NT2/D1 (cell line): ENCODE measurements around the gene NAB1.

Source experiments
- DNase-seq: peaks from one replicate; pipeline ENCODE4 v3.0.0-alpha.2; 2011; ENCODE audit warnings: low read depth, low spot score
- H3K27me3 ChIP-seq: 2 replicates; pipeline ENCODE4 v1.6.0; 2011; ENCODE audit warnings: mild to moderate bottlenecking; ENCODE audit not compliant: insufficient read length, insufficient read depth
- H3K36me3 ChIP-seq: 2 replicates; pipeline ENCODE4 v1.6.1; 2011; ENCODE audit warnings: mild to moderate bottlenecking, low read length, mixed read lengths; ENCODE audit not compliant: insufficient read depth, insufficient read length
- H3K4me1 ChIP-seq: 2 replicates; pipeline ENCODE4 v1.5.1; 2011; ENCODE audit not compliant: insufficient read depth, insufficient read length
- H3K4me3 ChIP-seq: 2 replicates; pipeline ENCODE4 v1.5.1; 2011; ENCODE audit warnings: low read depth; ENCODE audit not compliant: insufficient read length
- H3K9ac ChIP-seq: 2 replicates; pipeline ENCODE4 v1.6.0; 2011; ENCODE audit warnings: low read depth; ENCODE audit not compliant: insufficient read length
- H3K9me3 ChIP-seq: 2 replicates; pipeline ENCODE4 v1.5.1; 2011; ENCODE audit warnings: mild to moderate bottlenecking, low read length; ENCODE audit not compliant: insufficient read depth
- SUZ12 ChIP-seq: IDR thresholded peaks from 2 replicates; pipeline ENCODE4 v1.6.1; 2011; ENCODE audit not compliant: insufficient read length, insufficient read depth; ENCODE audit errors: extremely low read depth
- YY1 ChIP-seq: IDR thresholded peaks from 2 replicates; pipeline ENCODE4 v1.6.1; 2011; ENCODE audit not compliant: insufficient read length, insufficient read depth
- ZNF274 ChIP-seq: IDR thresholded peaks from 2 replicates; pipeline ENCODE4 v1.6.1; 2011; ENCODE audit warnings: mild to moderate bottlenecking, low read depth, low read length

Gene NAB1

DNA sequence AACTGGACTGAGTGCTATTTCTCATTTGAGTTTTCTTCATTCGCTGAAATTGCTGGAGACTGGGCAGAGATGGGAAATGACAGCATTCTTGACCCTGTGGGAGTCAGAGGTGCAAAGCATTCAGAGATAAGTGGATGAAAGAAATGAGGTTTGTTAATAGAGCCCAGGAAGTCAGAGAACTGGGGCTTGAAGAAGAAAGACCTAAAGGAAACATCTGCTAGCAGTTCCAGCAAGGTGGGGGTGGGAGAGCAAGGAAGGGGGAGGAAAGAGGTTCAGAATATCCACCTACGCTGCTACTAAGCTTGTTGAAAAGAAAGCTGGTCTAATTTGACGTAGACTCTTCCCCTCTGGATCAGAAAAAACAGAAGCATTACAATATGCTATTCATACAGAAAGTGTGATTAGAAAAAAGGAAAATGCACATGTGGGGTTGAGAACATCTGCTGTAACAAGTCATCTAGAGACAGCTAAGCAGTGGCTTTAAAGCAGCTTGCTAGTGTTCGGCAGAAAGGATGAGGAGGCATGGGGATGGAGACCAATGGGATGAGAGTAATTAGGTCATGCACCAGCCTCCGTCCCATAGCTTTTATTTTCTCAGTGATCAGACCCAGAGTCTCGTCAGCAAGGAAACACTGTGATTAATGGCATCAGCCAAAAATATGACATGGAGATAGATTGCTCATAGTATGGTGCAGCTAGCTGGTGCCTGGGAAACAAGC, 29.7 kb downstream of the NAB1 start:
- no peak overlapping the region for H3K9ac ChIP-seq
- TF ChIP-seq SUZ12, result no peak
- TF ChIP-seq YY1, result no peak
- TF ChIP-seq ZNF274, result no peak

DNA sequence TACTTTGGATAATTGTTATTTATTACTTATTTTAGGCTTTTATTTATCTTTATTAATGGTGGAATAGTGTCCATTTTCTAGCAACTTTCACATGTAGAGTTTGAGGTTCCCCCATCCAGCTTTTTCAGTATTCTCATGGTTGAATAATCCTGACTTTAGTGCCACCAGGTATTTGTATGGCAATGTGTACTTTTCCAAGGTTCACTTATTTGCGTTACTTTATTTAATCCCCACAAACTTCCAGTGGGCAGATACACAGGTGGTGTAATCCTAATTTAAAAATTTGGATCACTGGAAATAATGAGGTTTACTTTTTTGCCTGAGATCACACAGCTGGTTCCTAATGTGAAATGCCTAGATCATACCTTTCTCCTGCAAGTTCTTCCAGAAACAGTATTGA, 30.5 kb downstream of the NAB1 start:
- Histone ChIP-seq H3K36me3 (peaks cover 2% of the 10 kb centered on the region), H3K9me3 (no peaks in the 10 kb centered on the region), H3K4me3 (no peak overlapping the region), H3K4me1 (peaks cover 6% of the 10 kb centered on the region), H3K9ac (no peak overlapping the region), H3K27me3 (no peaks in the 10 kb centered on the region)
- DNase-seq, result no peak
- no peak for TF ChIP-seq ZNF274
- no peak for TF ChIP-seq SUZ12
- TF ChIP-seq YY1, result no peak

More for the DNA sequence above, 29.7 kb downstream of the NAB1 start:
- no peak for DNase-seq
- Histone ChIP-seq H3K4me1 (peaks cover 6% of the 10 kb centered on the region), H3K9me3 (no peaks in the 10 kb centered on the region), H3K36me3 (peaks cover 6% of the 10 kb centered on the region), H3K27me3 (no peaks in the 10 kb centered on the region), H3K4me3 (no peak overlapping the region)

DNA sequence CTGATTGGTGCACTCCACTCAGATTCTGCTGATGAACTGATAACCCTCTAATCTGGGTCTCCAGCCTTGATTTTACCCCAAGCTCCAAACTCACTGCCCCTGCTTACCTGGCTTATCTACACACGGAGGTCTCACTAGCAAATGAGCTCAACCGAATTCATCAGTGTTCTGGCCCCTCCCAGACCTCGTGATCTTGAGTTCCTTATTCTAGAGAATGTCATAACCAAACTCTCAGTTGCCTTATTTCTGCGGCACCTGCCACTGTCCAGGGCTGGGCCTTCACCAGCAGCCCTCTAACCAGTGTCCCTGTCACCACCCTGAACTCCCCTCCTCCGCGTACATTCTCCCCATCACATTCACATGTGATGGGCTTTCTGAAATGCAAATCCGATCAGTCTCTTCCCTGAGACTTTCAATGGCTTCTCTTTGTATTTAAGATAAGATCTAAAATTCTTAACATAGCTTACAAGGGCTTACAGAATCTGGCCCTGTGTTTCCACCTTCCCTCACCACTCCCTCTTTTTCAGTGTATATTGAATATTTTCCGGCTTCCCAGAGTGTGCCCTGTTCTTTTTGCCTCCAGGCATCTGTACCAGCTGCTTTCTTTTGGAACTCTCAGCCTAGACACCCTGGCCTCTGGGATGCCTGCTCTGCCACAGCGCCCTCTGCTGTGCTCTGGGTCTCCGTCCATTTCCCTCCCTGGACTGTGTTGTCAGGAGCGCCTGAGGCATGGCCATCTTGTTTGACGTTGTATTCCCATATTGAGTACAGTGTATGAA, 31.1 kb downstream of the NAB1 start:
- Histone ChIP-seq H3K9me3 (no peaks in the 10 kb centered on the region), H3K27me3 (no peaks in the 10 kb centered on the region), H3K4me1 (peaks cover 6% of the 10 kb centered on the region), H3K36me3 (peaks cover under 1% of the 10 kb centered on the region), H3K4me3 (no peak overlapping the region), H3K9ac (no peak overlapping the region)
- peak; percentile 92 for DNase-seq
- peak; percentile 60 for TF ChIP-seq YY1
- no peak for TF ChIP-seq ZNF274
- no peak for TF ChIP-seq SUZ12

DNA sequence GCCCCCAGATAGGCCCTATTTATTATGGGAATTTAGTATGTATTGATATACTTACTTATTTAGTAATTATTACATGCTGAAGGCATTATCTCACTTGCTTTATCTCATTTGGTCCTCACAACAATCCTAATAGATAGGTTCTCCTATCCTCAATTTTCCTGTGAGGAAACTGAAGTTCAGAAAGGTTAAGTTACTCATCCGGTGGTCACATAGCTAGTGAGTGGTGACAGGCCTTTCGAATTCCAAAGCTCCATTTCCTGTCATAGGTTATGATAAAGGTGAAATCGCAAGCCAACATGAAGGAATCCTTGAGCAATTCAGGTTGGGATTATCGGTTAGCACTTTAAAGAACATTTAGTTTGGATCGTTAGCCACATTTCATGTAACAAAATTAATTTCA, 33.3 kb downstream of the NAB1 start:
- Histone ChIP-seq H3K9ac (no peak overlapping the region), H3K36me3 (peaks cover 11% of the 10 kb centered on the region), H3K4me3 (no peak overlapping the region), H3K27me3 (no peaks in the 10 kb centered on the region), H3K4me1 (peaks cover 6% of the 10 kb centered on the region), H3K9me3 (no peaks in the 10 kb centered on the region)
- DNase-seq, result no peak
- TF ChIP-seq SUZ12, result no peak
- no peak for TF ChIP-seq YY1
- TF ChIP-seq ZNF274, result no peak

DNA sequence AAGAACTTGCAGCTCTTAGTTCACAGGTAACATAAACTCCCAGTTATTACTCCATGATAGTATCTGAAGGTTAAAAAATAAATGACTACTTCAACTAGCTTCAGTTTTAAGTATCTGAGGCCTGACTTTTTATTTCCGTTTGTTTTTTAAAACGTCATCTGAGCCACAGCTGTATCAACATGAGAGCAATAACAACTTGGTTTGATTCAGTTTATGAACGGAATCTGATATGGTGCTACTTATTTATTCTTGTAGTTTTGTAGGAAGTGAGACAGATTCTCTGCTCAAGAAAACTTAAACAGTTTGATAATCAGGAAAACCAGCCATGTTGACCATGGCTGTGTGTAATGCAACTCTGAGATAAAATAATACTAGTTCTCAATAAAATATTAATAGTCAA, 34.9 kb downstream of the NAB1 start:
- no peaks in the 10 kb centered on the region for H3K27me3 ChIP-seq
- no peaks in the 10 kb centered on the region for H3K9me3 ChIP-seq
- H3K4me1 ChIP-seq, result peaks cover 4% of the 10 kb centered on the region
- no peak overlapping the region for H3K9ac ChIP-seq
- peaks cover 18% of the 10 kb centered on the region for H3K36me3 ChIP-seq
- no peak for DNase-seq
- no peak overlapping the region for H3K4me3 ChIP-seq
- TF ChIP-seq YY1 (no peak), ZNF274 (no peak), SUZ12 (no peak)

DNA sequence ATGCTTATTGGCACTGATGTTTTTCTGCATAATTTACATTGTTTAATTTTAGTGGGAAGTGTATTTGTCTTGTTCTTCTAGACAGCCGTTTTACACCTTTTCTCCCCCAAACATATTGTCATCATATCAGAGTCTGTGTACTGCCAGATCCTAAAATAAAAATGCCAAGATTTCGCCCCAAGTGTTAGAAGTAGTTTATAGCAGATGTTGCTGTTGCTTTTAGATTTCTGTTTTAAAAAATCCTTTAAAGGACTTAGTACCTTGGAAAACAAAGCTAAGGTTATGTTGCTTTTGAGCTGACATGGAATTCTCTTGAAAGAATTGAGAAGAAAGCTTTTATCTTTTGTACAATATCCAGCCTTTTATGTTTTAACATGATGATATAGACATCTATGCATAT, 36.0 kb downstream of the NAB1 start:
- Histone ChIP-seq H3K4me1 (no peaks in the 10 kb centered on the region), H3K9ac (no peak overlapping the region), H3K9me3 (no peaks in the 10 kb centered on the region), H3K4me3 (no peak overlapping the region), H3K27me3 (no peaks in the 10 kb centered on the region), H3K36me3 (peaks cover 18% of the 10 kb centered on the region)
- TF ChIP-seq YY1 (no peak), SUZ12 (no peak), ZNF274 (no peak)
- no peak for DNase-seq

DNA sequence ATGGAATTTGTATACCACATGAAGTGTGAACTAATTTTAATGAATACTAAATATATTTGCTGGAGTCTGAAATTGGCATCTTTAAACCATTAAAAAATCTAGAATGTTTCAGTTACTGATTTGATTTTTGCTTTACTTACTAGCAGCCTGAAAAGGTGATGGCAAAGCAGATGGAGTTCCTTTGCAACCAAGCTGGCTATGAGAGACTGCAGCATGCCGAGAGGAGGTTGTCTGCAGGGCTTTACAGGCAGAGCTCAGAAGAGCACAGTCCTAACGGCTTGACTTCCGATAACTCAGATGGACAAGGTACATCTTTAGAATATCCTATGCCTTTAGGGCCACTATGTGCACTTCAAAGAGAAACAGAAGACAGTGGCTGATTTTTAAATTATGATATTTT, 36.5 kb downstream of the NAB1 start:
- Histone ChIP-seq H3K9me3 (no peaks in the 10 kb centered on the region), H3K4me1 (no peaks in the 10 kb centered on the region), H3K27me3 (no peaks in the 10 kb centered on the region), H3K4me3 (no peak overlapping the region), H3K9ac (no peak overlapping the region), H3K36me3 (peaks cover 20% of the 10 kb centered on the region)
- TF ChIP-seq YY1, result no peak
- TF ChIP-seq ZNF274, result no peak
- no peak for TF ChIP-seq SUZ12
- no peak for DNase-seq
